Retinal pigment epithelial cell (primary cell): ENCODE results near the gene NPHS2.

Experiments
- DNase-seq: peaks from one replicate; pipeline ENCODE4 v3.0.0-alpha.2; 2010; ENCODE audit warnings: low read depth
- H3K4me3 ChIP-seq: 2 replicates; pipeline ENCODE4 v1.5.1; 2011; ENCODE audit warnings: mild to moderate bottlenecking, low read length, control low read depth, moderate library complexity
- CTCF ChIP-seq: conservative IDR thresholded peaks from 2 replicates; pipeline ENCODE4 v1.5.1; 2011; ENCODE audit warnings: low read depth, low read length, control low read depth, inconsistent platforms

The NPHS2 gene

GRCh38 chr1:179510038-179510437 lies 65.7 kb downstream of the NPHS2 start:
- no peak for TF ChIP-seq CTCF
- H3K4me3 ChIP-seq = no peak overlapping the region
- no peak for DNase-seq

DNA sequence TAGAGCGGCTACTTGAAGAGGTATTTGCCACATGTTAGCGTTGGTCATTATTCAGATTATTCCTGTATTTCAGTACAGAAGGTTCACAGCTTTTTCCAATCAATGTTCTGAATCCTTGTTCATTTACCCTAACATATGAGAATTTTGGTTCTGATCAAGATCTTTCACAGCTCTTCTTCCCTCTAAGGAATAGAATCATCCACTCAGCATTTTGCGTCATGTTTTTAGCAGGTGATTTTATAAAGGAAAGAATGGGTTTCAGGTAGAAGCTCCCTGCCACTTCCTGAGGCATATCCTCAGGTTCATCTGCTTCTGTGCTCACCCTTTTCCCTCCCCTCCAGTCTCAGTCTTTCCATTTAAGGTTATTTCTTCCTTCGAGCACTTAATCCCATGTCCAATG lies 66.4 kb downstream of the NPHS2 start:
- no peak for DNase-seq
- H3K4me3 ChIP-seq = no peak overlapping the region
- no peak for TF ChIP-seq CTCF

GRCh38 chr1:179506199-179506598 lies 69.5 kb downstream of the NPHS2 start:
- no peak overlapping the region for H3K4me3 ChIP-seq
- no peak for DNase-seq
- TF ChIP-seq CTCF = no peak
